GM12874 (cell line): ENCODE data around the gene TXNDC11.

ENCODE experiments used
- TF ChIP-seq, protein P1 (sequence below): IDR thresholded peaks from 2 replicates; pipeline ENCODE4 v1.5.1; 2011; ENCODE audit warnings: low read depth, mild to moderate bottlenecking, control low read depth, low read length, moderate library complexity; ENCODE audit not compliant: insufficient read depth

Gene TXNDC11

DNA sequence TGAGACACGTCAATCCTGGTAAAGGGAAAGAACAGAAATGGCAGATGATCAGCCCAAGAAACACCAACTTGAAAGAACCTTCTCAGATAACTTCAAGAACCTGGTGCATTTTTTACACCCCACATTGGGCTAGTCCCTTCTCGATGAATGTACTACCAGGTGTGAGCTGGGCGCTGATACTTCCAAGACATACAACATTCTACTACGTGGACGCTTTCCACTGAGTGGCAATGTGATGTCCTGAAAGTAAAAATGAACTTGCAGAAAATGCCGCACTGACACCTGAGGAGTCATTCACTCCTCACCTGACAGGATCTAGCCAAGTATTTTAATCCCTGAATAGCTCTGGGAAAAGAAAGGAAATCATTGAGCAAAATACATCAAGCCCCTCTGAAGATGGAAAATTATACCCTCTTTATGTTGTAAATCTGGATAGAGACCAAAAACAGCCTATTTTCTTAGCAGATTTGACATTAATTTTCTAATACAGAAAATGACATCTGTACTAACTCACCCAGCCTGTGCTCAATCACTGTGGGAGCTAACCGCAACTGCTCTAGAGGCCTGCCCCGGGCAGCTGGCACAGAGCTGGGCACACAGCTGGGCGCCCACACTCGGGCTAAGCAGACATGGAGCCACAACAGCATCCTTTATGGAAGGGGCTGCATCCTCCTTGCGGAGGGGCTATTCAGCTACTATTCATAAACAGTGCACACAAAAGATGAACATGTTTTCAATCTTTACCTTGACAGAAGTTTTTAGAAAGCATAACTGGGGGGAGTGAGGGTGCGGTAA is 58.2 kb downstream of the TXNDC11 start:
- TF ChIP-seq, protein P1, sequence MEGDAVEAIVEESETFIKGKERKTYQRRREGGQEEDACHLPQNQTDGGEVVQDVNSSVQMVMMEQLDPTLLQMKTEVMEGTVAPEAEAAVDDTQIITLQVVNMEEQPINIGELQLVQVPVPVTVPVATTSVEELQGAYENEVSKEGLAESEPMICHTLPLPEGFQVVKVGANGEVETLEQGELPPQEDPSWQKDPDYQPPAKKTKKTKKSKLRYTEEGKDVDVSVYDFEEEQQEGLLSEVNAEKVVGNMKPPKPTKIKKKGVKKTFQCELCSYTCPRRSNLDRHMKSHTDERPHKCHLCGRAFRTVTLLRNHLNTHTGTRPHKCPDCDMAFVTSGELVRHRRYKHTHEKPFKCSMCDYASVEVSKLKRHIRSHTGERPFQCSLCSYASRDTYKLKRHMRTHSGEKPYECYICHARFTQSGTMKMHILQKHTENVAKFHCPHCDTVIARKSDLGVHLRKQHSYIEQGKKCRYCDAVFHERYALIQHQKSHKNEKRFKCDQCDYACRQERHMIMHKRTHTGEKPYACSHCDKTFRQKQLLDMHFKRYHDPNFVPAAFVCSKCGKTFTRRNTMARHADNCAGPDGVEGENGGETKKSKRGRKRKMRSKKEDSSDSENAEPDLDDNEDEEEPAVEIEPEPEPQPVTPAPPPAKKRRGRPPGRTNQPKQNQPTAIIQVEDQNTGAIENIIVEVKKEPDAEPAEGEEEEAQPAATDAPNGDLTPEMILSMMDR, result no peak

DNA sequence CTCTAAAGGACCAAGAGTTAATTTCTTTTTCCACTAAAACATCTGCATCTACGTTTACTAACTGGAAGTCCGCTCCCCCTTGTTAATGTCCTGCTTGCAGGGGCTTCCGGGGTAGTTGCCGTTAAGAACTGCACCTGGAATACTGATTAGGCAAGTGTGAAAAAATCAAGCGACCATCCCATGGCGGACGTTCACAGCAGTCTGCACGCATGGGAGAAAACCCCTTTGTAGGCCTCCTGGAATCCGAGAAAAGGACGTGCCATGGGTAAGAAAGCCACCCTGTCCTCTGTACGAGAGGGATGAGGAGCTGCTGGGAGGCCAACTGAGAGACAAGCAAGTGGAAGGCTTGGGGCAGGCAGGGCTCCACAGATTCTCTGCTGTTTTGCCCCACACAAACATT is 59.5 kb downstream of the TXNDC11 start:
- TF ChIP-seq, protein P1, result no peak

DNA sequence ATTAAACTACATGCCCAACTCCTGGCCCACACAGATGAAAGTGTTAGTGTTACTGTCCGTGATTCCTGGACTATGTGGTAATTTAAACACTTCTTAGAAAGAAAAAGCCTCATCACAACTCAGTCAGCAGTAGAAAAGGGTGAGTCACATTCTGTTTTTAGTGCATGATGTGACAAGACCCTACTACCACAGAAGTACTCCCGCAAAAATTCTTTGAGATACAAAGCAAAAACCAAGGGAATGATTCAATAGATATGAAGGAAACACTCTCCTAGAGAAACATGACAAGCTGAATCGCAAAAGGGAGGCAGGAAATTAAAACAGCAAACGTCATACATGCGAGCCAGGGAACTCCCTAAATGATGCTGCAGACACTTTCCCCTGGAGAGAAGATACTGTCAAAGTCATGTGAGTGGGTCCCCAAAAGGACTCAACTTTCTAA is 60.0 kb downstream of the TXNDC11 start:
- TF ChIP-seq, protein P1, result no peak

DNA sequence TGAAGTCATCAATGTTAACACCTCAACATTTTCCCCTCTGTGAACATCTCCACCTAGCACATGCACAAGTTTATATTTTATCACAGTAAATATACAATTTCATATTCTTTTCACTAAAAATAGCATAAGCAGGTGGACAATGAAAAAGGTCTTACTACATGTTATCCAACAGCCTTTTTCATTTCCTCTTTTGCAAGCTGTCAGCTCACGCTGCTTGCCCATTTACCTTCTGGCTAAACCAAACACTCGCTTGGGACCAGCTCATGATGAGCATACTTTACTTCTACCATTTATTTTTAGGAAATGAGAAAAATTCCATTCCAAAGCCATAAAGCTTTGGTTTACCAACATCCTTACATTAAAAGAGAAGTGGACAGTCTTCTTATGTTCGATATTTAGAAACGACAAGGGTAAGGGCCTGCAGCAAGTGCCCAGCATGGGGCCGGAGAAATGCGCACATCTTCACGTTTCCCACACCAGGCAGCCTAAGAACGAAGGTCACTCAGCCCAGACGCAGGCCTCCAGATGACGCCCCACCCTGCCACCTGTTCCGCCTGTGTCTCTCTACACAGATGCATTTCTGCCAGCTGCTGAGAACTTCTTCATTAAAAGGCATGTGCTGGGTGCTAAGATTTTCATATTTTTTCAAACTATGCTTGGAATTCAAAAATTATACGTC is 60.5 kb downstream of the TXNDC11 start:
- TF ChIP-seq, protein P1, result no peak

DNA sequence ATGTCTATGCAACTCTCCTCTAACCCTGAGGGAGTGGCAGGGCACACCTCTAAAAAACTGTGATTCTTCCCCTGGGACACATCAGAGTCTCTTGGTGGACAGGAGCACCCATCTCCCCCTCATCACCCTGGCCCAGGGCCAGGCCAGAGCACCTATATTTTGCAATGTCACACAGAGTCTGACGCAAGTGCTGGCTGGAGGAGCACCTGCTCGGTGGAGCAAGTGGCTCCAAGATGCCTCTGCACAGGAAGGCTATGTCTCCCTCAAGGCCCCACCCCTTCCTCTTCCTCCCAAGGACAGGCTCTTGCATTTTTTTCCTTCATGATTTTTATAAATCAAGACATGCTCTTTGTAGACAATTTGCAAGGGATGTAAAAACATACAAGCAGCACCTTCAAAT is 61.1 kb downstream of the TXNDC11 start:
- TF ChIP-seq, protein P1, result no peak

DNA sequence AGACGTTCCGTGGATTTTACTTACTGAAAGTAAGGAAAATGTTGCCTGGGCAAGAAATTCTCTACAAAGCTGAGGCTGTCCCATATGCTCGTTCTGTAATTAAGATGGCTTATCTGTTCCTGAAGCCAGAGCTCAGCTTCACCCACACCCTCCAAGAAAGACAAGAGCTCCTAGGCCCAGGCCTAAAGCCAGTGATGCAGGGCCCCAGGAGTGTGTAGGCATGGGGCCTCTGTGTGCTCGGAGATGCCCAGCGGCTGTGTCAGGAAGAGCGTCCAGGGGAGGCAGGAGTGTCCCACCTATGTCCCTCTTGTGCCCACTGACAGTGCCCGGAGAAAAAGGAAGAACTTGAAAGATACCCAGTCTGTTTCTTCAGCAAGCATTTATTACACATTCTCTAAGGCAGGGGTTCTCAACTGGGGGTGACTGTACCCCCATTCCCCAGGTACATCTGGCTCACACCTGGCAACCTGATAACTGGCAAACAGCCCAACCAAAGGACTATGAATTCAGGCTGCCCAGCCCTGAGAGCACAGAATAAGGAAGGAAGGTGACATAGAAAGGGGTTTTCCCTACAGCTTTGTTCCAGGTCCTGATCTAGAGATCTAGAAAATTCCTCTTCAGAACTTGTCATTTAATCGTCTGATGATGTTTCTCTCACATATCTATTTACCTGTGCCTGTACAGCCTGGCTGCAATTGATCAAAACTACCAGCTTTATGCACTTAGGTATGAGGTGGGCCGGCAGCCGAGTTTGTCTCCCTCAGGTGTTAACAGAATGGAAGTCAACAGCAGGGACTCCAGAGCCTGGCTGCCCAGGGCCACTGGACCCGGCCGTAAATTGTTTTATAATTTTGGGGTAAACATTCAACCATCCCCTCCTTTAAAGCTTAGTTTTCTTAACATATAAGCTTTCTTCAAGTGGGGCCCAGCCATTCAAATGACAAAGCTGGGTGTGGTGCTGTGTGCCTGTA is 62.4 kb downstream of the TXNDC11 start:
- TF ChIP-seq, protein P1, result no peak

DNA sequence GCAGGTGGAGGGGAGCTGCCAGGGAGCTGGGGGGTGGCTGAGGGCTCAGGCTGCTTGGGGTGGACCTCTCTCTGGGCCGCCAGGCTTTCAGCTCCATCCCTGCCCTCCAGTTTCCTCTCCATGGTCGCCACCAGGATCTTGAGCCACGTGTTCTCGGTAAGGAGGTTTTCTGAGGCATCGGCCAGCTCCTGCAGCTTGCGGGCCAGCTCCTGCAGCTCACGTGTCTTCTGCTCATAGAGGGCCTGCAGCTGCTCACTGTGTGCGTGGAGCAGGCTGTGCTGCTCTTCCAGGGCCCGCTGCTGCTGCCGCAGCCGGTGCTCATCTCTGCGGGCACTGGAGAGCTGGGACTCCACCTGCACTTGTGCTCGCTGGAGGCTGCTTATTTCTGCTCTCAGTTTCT is 63.4 kb downstream of the TXNDC11 start:
- TF ChIP-seq, protein P1, result no peak
